Measurements from ENCODE around the gene JCAD. TPM values are rescaled to one million over a fixed set of nuclear protein-coding genes. Genes with fewer than 3 reads are reported as not detected.
A peak's percentile ranks its signal among the peaks of the same experiment; 100 is the strongest.
"Not testable (repeated sequence)": the region's sequence is repeated elsewhere in the genome, so short reads cannot be mapped to it uniquely, and the experiment has no call there.

JCAD gene
- total RNA-seq, 2 donors from 2014 or later = 0.05 to 0.29 TPM

DNA sequence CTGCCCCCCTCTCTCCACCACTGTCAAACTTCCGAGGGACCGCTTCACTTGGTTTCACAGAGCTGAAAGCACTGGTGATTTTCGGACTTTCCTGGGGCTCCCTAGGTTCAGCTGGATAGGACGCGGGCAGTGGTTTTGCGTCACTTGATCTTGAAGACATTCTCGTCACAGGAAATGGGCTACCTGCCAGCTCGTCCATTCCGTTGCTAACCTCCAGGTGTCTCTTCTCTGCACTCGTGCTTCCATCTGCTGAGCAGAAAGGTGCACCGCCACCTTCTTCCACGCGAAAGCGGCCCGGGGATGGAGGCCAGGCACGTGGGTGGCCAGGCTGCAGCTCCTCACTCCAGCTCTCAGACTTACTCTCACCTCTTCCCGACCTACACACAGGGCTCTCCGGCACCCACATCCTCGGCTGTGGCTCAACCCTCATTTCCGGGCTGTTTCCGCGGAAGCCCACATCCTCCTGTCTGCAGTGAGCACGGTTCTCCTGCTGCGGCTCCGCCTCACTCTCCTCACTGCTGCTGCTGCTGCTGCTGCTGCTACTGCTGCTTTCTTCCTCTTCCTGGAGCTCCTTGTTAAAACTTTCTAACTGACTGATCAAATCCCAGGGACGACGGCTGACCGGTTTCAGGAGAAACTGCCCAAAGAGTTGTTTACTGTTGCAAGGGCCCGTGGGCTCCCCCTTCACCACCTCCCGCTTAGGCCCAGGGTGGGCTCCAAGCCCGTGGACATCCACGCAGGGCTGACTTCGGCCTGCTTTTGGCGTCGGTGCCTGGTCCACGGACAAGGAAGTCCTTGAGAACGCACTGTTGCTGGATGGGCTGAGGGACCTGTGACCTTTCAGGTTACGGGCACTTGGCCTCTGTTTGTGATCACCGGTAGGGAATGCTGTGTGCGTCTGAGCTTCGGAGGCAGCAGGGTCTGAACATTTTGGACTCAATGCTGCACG lies 32.1 kb downstream of the JCAD start:
- H3K27ac Mint-ChIP-seq = peak overlapping the region; percentile 43
- H3K9me3 Mint-ChIP-seq = no peaks in the 10 kb centered on the region
- H3K36me3 Mint-ChIP-seq (ENCODE audit: insufficient read depth in 2 of 2) = no peaks in the 10 kb centered on the region
- H3K27me3 Mint-ChIP-seq (ENCODE audit: low read depth) = peaks cover 52% of the 10 kb centered on the region
- peak; percentile 90 for DNase-seq
- peaks cover 36% of the 10 kb centered on the region for H3K4me1 Mint-ChIP-seq (ENCODE audit: low read depth)
- H3K4me3 Mint-ChIP-seq = peak overlapping the region; percentile 79 to 81
- peak; percentile 95 to 98 for ATAC-seq (replicated peaks in 1 of 2)

DNA sequence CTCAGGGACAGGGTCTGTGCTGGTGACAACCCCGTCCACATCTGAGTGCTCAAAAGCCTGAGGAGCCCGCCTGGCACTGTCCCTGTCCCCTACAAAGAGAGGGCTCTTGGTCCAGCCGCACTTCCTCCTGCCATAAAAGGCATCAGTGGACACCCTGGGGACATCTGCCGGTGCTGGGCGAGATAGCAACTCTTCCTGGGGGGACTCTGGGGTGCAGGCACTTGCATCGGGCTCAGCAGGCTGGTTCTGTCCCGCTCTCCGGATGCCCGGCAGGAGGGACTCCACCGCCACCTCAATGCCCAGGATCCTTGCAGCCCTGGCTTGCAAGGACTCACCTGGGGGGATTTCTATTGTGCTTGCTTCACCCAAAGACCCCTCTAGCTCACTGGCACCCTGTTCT lies 32.8 kb downstream of the JCAD start:
- ATAC-seq (replicated peaks in 1 of 2) = no peak
- Mint-ChIP-seq H3K9me3 (no peaks in the 10 kb centered on the region), H3K27me3 (ENCODE audit: low read depth) (peaks cover 54% of the 10 kb centered on the region), H3K36me3 (ENCODE audit: insufficient read depth in 2 of 2) (no peaks in the 10 kb centered on the region), H3K27ac (no peak overlapping the region), H3K4me3 (peak overlapping the region; percentile 79 to 81), H3K4me1 (ENCODE audit: low read depth) (peaks cover 36% of the 10 kb centered on the region)
- DNase-seq = no peak

DNA sequence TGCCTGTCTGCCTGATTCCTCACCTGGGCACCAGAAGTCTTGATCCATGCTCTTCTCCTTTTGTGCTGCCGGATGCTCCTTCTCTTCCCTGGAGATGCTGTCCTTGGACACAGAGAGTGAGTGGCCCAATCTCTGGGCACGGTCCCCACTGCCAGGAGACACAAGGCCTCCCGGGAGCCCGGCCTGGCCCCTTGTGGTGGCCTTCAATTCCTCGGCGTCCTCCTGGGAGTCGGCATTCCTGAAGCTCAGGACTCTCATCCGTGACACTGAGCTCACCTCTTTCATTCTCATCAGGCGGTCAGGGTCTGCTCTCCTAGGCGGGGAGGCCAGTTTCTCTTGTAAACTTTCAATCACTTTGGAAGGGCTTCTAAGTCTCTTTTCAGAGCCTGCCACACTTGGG lies 33.3 kb downstream of the JCAD start:
- no peaks in the 10 kb centered on the region for H3K36me3 Mint-ChIP-seq (ENCODE audit: insufficient read depth in 2 of 2)
- H3K9me3 Mint-ChIP-seq = no peaks in the 10 kb centered on the region
- no peak overlapping the region for H3K4me3 Mint-ChIP-seq
- H3K4me1 Mint-ChIP-seq (ENCODE audit: low read depth) = peaks cover 36% of the 10 kb centered on the region
- no peak overlapping the region for H3K27ac Mint-ChIP-seq
- no peak for DNase-seq
- H3K27me3 Mint-ChIP-seq (ENCODE audit: low read depth) = peaks cover 58% of the 10 kb centered on the region
- no peak for ATAC-seq (replicated peaks in 1 of 2)

DNA sequence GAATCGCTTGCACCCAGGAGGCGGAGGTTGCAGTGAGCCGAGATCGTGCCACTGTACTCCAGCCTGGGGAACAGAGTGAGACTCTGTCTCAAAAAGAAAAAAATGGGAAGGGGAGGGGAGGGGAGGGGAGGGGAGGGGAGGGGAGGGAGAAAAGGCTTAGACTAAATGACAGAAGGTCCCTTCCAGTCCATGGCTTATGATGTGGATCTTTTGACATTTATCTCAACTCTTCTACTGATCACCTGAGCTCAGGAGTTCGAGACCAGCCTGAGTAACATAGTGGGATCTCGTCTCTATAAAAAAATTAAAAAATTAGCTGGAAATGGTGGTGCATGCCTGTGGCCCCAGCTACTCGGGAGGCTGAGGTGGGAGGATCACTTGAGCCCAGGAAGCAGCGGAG lies 34.0 kb downstream of the JCAD start:
- ATAC-seq (replicated peaks in 1 of 2); DNase-seq; H3K9me3 Mint-ChIP-seq; H3K36me3 Mint-ChIP-seq (ENCODE audit: insufficient read depth in 2 of 2); H3K4me3 Mint-ChIP-seq; H3K27ac Mint-ChIP-seq: not testable (repeated sequence)
- Mint-ChIP-seq H3K4me1 (ENCODE audit: low read depth) (peaks cover 36% of the 10 kb centered on the region), H3K27me3 (ENCODE audit: low read depth) (peaks cover 59% of the 10 kb centered on the region)

DNA sequence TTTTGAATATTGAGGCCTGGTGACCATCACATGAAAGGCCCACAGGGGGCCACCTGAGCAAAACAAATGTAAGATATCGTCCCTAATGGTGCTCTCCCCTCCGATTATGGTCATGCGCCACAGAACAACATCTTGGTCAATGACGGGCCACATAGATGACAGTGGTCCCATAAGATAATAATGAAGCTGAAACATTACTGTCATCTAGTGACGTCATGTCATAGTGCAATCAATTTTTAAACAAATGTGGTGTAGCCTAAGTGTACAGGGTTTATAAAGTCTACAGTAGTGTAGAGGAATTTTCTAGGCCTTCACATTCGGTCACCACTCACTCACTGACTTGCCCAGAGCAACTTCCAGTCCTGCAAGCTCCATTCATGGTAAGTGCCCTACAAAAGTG lies 36.8 kb downstream of the JCAD start:
- no peak for DNase-seq
- H3K27ac Mint-ChIP-seq = no peak overlapping the region
- peaks cover 68% of the 10 kb centered on the region for H3K27me3 Mint-ChIP-seq (ENCODE audit: low read depth)
- H3K9me3 Mint-ChIP-seq = no peaks in the 10 kb centered on the region
- ATAC-seq (replicated peaks in 1 of 2) = no peak
- no peak overlapping the region for H3K4me3 Mint-ChIP-seq
- H3K36me3 Mint-ChIP-seq (ENCODE audit: insufficient read depth in 2 of 2) = peaks cover 0 to 1% of the 10 kb centered on the region in 2 donors
- H3K4me1 Mint-ChIP-seq (ENCODE audit: low read depth) = peaks cover 23% of the 10 kb centered on the region

DNA sequence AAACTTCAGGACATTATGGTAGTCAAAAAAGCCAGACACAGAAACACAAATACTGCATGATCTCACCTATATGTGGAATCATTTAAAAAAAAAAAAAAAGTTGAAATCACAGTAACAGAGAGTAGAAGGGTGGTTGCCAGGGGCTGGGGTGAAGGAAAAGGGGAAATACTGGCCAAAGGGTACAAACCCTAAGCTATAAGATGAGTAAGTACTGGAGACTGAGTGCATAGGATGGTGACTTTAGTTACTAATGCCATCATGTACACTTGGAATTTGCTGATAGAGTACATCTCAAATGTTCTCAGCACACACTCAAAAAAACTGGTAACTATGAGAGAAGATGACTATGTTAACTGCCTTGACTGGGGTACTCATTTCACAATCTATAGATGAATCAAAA lies 39.9 kb downstream of the JCAD start:
- H3K4me3 Mint-ChIP-seq = no peak overlapping the region
- ATAC-seq (replicated peaks in 1 of 2) = peak; percentile 41 to 65
- H3K9me3 Mint-ChIP-seq = no peaks in the 10 kb centered on the region
- peaks cover 83% of the 10 kb centered on the region for H3K27me3 Mint-ChIP-seq (ENCODE audit: low read depth)
- H3K27ac Mint-ChIP-seq = peak overlapping the region; percentile 67
- H3K36me3 Mint-ChIP-seq (ENCODE audit: insufficient read depth in 2 of 2) = peaks cover 0 to 1% of the 10 kb centered on the region in 2 donors
- H3K4me1 Mint-ChIP-seq (ENCODE audit: low read depth) = peaks cover 10% of the 10 kb centered on the region
- DNase-seq = no peak

DNA sequence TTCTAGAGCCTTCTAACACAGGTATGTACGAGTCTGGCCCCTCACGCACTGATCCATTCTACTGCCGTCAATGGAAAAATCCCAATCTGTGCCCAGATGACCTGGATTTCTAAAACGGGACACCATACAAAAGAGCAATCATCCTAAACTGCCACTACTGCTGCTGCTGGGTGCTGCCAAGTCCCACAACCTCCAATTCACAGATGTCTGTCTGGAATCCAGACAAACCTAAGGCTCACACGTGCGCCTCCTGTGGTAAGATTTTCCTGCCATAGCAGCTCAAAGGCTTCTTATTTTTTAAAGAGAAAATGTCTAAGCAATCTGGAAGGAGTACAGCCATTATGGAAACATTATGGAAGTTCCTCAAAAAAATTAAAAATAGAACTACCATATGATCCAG lies 40.9 kb downstream of the JCAD start:
- ATAC-seq (replicated peaks in 1 of 2) = no peak
- DNase-seq = no peak
- peaks cover 0 to 1% of the 10 kb centered on the region in 2 donors for H3K36me3 Mint-ChIP-seq (ENCODE audit: insufficient read depth in 2 of 2)
- peak overlapping the region; percentile 38 for H3K27ac Mint-ChIP-seq
- H3K4me1 Mint-ChIP-seq (ENCODE audit: low read depth) = peaks cover 18% of the 10 kb centered on the region
- H3K27me3 Mint-ChIP-seq (ENCODE audit: low read depth) = peaks cover 87% of the 10 kb centered on the region
- H3K9me3 Mint-ChIP-seq = no peaks in the 10 kb centered on the region
- peak overlapping the region in 1 of 2 donors; percentile 63 for H3K4me3 Mint-ChIP-seq

DNA sequence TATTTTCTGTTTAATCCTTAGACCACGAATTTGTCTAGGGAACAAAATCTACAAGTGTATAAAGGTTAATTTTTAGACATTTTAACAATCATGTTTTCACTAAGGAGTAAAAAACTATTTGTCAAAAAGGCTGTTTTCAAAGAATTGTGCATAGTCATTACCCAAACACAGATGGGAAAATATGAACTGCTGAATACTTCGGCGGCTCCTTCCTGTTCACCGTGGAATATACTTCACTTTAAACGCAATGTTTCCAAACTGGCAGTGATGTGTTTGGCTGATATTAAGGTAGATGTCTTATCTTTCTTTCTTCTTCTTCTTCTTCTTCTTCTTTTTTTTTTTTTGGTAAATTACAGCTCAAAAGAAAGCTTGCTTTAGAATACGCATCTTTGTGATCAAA lies 41.4 kb downstream of the JCAD start:
- no peaks in the 10 kb centered on the region for H3K9me3 Mint-ChIP-seq
- peak overlapping the region in 1 of 2 donors; percentile 63 for H3K4me3 Mint-ChIP-seq
- ATAC-seq (replicated peaks in 1 of 2) (no peak), DNase-seq (no peak)
- H3K27ac Mint-ChIP-seq = no peak overlapping the region
- H3K4me1 Mint-ChIP-seq (ENCODE audit: low read depth) = peaks cover 18% of the 10 kb centered on the region
- peaks cover 0 to 1% of the 10 kb centered on the region in 2 donors for H3K36me3 Mint-ChIP-seq (ENCODE audit: insufficient read depth in 2 of 2)
- peaks cover 86% of the 10 kb centered on the region for H3K27me3 Mint-ChIP-seq (ENCODE audit: low read depth)

DNA sequence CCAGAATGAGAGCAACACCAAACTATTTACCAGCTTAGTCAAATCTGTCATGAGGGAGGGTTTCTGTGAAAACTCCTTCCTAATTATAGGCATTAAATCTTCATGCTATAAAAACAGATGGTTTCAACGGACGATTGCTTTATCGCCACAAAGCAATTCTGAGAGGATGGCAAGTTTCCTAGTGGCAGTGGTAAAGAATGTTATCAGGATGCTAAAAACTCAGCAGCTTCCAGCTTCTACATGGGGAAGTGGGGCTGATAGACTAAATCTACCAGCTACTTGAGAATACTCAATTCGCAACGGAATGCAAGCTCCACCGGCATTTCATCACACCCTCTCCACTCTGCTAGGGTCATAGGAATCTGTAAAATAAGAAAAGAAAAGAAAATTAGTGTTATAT lies 41.8 kb downstream of the JCAD start:
- no peak overlapping the region for H3K27ac Mint-ChIP-seq
- DNase-seq (no peak), ATAC-seq (replicated peaks in 1 of 2) (no peak)
- H3K4me1 Mint-ChIP-seq (ENCODE audit: low read depth) = peaks cover 18% of the 10 kb centered on the region
- no peak overlapping the region for H3K4me3 Mint-ChIP-seq
- peaks cover 85% of the 10 kb centered on the region for H3K27me3 Mint-ChIP-seq (ENCODE audit: low read depth)
- H3K9me3 Mint-ChIP-seq = no peaks in the 10 kb centered on the region
- H3K36me3 Mint-ChIP-seq (ENCODE audit: insufficient read depth in 2 of 2) = peaks cover 0 to 1% of the 10 kb centered on the region in 2 donors

DNA sequence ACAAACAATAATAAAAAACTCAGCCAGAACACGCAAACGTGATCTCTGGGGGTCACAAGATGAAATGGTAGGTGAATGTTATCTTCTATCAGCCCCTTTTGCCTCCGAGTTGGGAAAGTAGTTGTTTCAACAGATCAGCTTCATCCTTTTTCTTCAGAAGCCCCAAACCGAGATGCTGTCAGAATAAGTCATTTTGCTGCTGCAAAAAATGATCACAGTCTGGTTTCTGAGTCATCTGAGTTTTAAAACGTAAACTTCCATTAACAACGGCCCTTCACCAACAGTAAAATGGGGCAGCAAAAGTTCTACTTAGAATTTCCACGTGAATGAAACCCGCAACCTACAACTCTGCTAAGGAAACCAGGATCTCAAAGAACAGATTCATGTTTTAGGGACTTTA lies 44.9 kb downstream of the JCAD start:
- DNase-seq (no peak), ATAC-seq (replicated peaks in 1 of 2) (peak; percentile 39 to 65)
- Mint-ChIP-seq H3K4me1 (ENCODE audit: low read depth) (peaks cover 18% of the 10 kb centered on the region), H3K27me3 (ENCODE audit: low read depth) (peaks cover 70% of the 10 kb centered on the region), H3K9me3 (no peaks in the 10 kb centered on the region), H3K36me3 (ENCODE audit: insufficient read depth in 2 of 2) (peaks cover 0 to 1% of the 10 kb centered on the region in 2 donors), H3K4me3 (peak overlapping the region in 1 of 2 donors; percentile 26), H3K27ac (no peak overlapping the region)

DNA sequence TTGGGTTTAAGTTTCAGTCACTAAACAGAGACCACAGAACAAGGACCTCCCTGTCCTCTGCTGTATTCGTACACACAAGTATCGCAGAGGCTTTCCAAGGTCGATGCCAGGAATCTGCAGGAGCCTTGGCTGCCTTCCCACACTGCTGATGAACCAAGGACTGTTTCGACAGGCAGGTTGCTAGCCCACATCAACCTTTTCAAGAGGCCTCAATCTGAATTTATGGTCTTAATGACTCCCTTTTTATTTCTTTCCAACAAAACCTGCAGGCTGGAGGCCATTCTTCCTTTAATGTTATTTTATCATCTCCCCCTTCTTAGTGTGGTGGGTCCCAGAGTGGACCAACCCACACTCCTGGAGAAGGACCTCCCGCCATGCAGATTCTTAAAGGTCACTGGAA lies 45.6 kb downstream of the JCAD start:
- H3K4me1 Mint-ChIP-seq (ENCODE audit: low read depth) = peaks cover 18% of the 10 kb centered on the region
- H3K9me3 Mint-ChIP-seq = no peaks in the 10 kb centered on the region
- ATAC-seq (replicated peaks in 1 of 2) (no peak), DNase-seq (no peak)
- H3K36me3 Mint-ChIP-seq (ENCODE audit: insufficient read depth in 2 of 2) = peaks cover 0 to 1% of the 10 kb centered on the region in 2 donors
- peak overlapping the region in 1 of 2 donors; percentile 20 for H3K4me3 Mint-ChIP-seq
- peaks cover 63% of the 10 kb centered on the region for H3K27me3 Mint-ChIP-seq (ENCODE audit: low read depth)
- no peak overlapping the region for H3K27ac Mint-ChIP-seq

DNA sequence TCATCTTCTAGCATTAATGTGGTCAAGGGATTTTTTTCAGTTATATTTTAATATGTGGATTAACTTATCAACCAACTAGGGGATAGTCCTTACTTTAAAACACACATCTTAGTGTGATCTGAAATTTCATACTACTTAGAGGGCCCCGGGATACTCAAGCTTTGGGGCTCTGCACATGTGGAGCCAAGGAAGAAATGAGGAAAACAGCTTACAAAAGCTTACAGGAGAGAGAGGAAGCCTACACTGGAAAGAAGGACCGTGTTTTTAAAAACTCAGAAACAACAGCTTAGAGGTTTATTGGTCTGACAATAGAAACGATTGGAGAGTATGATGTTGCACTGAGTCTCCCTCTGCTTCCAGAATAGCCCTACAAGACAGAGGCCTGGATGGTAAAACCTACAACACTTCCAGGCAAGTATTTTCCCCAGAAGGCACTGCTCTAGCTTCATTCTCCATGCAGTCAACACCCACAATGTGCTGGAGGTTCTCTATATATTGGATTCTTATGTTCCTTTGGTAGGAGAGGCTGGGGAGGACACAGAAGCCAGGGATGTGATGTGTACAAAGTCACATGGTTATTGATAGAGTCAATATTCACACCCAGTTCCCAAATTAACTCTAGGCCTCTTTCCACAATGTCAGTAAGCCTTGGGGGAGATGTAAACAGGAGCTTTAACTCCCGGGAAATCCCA lies 47.3 kb downstream of the JCAD start:
- Mint-ChIP-seq H3K4me1 (ENCODE audit: low read depth) (peaks cover 19% of the 10 kb centered on the region), H3K36me3 (ENCODE audit: insufficient read depth in 2 of 2) (no peaks in the 10 kb centered on the region), H3K27ac (no peak overlapping the region), H3K4me3 (no peak overlapping the region), H3K27me3 (ENCODE audit: low read depth) (peaks cover 60% of the 10 kb centered on the region), H3K9me3 (no peaks in the 10 kb centered on the region)
- no peak for DNase-seq
- ATAC-seq (replicated peaks in 1 of 2) = no peak

DNA sequence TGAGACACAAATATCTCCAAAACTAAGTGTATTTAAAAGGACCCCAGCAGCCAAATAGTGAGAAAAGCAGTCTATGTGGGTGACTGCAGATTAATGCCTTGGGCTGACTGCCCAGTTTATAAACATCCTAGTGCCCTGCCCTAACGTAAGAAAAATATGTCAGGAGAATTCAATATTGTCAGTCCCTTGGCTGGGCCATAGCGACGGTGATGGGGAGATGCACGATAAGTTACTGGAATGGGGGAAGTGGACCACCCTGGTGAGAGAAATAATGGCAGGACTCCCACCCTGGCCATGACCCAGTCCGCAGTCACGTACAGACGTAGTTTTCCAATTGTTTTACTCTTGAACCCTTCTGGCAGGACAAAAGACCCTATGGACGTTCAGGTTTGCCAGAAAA lies 48.0 kb downstream of the JCAD start:
- Mint-ChIP-seq H3K9me3 (no peaks in the 10 kb centered on the region), H3K4me1 (ENCODE audit: low read depth) (peaks cover 19% of the 10 kb centered on the region), H3K36me3 (ENCODE audit: insufficient read depth in 2 of 2) (no peaks in the 10 kb centered on the region), H3K27me3 (ENCODE audit: low read depth) (peaks cover 58% of the 10 kb centered on the region), H3K27ac (no peak overlapping the region), H3K4me3 (no peak overlapping the region)
- ATAC-seq (replicated peaks in 1 of 2) = no peak
- DNase-seq = no peak

Measured in activated T-cell treated with anti-CD3 and anti-CD28 coated beads, Interleukin-2, amount 50 U/mL, for 72 hours (primary cell).